Activated CD8-positive, alpha-beta memory T cell treated with anti-CD3 and anti-CD28 coated beads, Interleukin-2, amount 50 U/mL, for 1 hour (primary cell): ENCODE results near the gene TGM1.
"Not testable (repeated sequence)": the region's sequence is repeated elsewhere in the genome, so short reads cannot be mapped to it uniquely, and the experiment has no call there.

Source experiments
- DNase-seq: peaks from one replicate; pipeline ENCODE4 v3.0.0-alpha.2; 2020; ENCODE audit errors: extremely low read depth

Gene TGM1

GRCh38 chr14:24254630-24255392 is 8.2 kb downstream of the TGM1 start:
- DNase-seq, result no peak

- DNase-seq, result no peak
Observed at GRCh38 chr14:24253936-24254335, 9.0 kb downstream of the TGM1 start.

- DNase-seq, result no peak
Observed at GRCh38 chr14:24252289-24253124, 10.5 kb downstream of the TGM1 start.

- DNase-seq, result no peak
Observed at GRCh38 chr14:24251880-24252288, 11.1 kb downstream of the TGM1 start.

- no peak for DNase-seq
Observed at GRCh38 chr14:24250354-24250753, 12.6 kb downstream of the TGM1 start.

GRCh38 chr14:24249230-24250021 is 13.6 kb downstream of the TGM1 start:
- no peak for DNase-seq

- DNase-seq, result no peak
Observed at GRCh38 chr14:24247422-24247821, 15.6 kb downstream of the TGM1 start.

- no peak for DNase-seq
Observed at GRCh38 chr14:24246765-24247212, 16.2 kb downstream of the TGM1 start.

- not testable (repeated sequence) for DNase-seq
Observed at GRCh38 chr14:24245350-24245749, 17.6 kb downstream of the TGM1 start.

- DNase-seq, result no peak
Observed at GRCh38 chr14:24243336-24243836, 19.6 kb downstream of the TGM1 start.

GRCh38 chr14:24241829-24242443 is 21.0 kb downstream of the TGM1 start:
- peak; percentile 85 for DNase-seq

GRCh38 chr14:24240110-24240918 is 22.7 kb downstream of the TGM1 start:
- no peak for DNase-seq

GRCh38 chr14:24238527-24239037 is 24.4 kb downstream of the TGM1 start:
- DNase-seq, result no peak

GRCh38 chr14:24238123-24238522 is 24.9 kb downstream of the TGM1 start:
- no peak for DNase-seq

- no peak for DNase-seq
Observed at GRCh38 chr14:24237463-24237955, 25.5 kb downstream of the TGM1 start.

- no peak for DNase-seq
Observed at GRCh38 chr14:24236689-24237462, 26.1 kb downstream of the TGM1 start.

GRCh38 chr14:24235804-24236688 is 26.9 kb downstream of the TGM1 start:
- DNase-seq, result no peak
